ENCODE data around the gene HP. TPM values are rescaled to one million over a fixed set of nuclear protein-coding genes. Genes with fewer than 3 reads are reported as not detected.
A peak's percentile ranks its signal among the peaks of the same experiment; 100 is the strongest.

HP gene
- total and polyA plus RNA-seq, 2 of the 13 experiments (the other 11 are each of a cell fraction or from before 2014, with no cell fraction given): 387 to 524 TPM

DNA sequence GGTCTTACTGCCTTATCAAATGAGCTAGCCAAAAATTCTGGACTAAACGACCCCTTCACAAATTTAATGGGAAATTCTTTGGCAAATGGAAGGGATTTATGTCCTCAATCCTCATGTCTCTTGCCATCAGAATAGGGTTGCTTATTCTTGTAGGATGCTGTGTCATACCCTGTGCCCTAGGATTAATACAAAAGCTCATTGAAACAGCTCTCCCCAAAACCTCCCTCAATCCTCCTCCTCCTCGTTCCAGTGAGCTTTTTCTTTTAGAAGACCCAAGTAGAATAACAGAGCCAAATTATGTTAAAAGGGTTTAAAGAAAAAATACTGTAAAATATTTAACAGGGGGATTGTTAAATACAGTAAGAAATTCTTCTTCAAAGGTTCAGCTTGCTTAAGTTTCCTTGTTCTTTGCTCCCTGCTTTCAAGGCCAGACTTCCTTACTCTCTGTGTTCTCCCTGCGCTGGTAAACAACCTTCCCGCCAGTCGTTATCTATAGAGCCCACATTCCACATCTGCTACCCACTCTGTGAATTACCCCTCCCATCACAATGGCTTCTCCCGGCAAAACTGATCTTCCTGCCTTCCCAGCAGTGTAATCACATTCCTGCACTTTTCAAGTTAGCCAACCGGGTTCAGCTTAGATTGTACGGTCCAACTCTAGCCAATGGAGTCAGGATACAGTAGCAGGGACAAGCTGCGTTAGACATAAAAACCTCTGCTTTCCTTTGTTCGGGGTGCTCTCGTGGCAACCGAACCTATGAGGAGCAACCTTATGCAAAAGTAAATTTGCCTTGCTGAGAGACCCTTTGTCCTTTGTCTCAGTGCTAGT lies 18.4 kb downstream of the HP start (continued):
- TF ChIP-seq, protein P1, sequence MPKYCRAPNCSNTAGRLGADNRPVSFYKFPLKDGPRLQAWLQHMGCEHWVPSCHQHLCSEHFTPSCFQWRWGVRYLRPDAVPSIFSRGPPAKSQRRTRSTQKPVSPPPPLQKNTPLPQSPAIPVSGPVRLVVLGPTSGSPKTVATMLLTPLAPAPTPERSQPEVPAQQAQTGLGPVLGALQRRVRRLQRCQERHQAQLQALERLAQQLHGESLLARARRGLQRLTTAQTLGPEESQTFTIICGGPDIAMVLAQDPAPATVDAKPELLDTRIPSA (CRISPR knock-in tag; IDR thresholded peaks at IDR 0.05; ENCODE audit: borderline replicate concordance): no peak
- TF ChIP-seq SMYD3 (CRISPR knock-in tag; IDR thresholded peaks at IDR 0.05): 0 out of 2 replicates have a peak, but pooled peaks have one; percentile 29
- peak; percentile 76 for TF ChIP-seq GATAD1 (CRISPR knock-in tag; IDR thresholded peaks at IDR 0.05)
- TF ChIP-seq, protein P2, sequence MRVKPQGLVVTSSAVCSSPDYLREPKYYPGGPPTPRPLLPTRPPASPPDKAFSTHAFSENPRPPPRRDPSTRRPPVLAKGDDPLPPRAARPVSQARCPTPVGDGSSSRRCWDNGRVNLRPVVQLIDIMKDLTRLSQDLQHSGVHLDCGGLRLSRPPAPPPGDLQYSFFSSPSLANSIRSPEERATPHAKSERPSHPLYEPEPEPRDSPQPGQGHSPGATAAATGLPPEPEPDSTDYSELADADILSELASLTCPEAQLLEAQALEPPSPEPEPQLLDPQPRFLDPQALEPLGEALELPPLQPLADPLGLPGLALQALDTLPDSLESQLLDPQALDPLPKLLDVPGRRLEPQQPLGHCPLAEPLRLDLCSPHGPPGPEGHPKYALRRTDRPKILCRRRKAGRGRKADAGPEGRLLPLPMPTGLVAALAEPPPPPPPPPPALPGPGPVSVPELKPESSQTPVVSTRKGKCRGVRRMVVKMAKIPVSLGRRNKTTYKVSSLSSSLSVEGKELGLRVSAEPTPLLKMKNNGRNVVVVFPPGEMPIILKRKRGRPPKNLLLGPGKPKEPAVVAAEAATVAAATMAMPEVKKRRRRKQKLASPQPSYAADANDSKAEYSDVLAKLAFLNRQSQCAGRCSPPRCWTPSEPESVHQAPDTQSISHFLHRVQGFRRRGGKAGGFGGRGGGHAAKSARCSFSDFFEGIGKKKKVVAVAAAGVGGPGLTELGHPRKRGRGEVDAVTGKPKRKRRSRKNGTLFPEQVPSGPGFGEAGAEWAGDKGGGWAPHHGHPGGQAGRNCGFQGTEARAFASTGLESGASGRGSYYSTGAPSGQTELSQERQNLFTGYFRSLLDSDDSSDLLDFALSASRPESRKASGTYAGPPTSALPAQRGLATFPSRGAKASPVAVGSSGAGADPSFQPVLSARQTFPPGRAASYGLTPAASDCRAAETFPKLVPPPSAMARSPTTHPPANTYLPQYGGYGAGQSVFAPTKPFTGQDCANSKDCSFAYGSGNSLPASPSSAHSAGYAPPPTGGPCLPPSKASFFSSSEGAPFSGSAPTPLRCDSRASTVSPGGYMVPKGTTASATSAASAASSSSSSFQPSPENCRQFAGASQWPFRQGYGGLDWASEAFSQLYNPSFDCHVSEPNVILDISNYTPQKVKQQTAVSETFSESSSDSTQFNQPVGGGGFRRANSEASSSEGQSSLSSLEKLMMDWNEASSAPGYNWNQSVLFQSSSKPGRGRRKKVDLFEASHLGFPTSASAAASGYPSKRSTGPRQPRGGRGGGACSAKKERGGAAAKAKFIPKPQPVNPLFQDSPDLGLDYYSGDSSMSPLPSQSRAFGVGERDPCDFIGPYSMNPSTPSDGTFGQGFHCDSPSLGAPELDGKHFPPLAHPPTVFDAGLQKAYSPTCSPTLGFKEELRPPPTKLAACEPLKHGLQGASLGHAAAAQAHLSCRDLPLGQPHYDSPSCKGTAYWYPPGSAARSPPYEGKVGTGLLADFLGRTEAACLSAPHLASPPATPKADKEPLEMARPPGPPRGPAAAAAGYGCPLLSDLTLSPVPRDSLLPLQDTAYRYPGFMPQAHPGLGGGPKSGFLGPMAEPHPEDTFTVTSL (CRISPR knock-in tag; IDR thresholded peaks at IDR 0.05; ENCODE audit: borderline replicate concordance): peak; percentile 75; the same call in 1 of the 2 replicates
- TF ChIP-seq SIX4 (CRISPR knock-in tag; IDR thresholded peaks at IDR 0.05): 0 out of 2 replicates have a peak, but pooled peaks have one; percentile 56
- no peak for TF ChIP-seq ZNF749 (CRISPR knock-in tag; IDR thresholded peaks at IDR 0.05; ENCODE audit: borderline replicate concordance)
- no peak for TF ChIP-seq CEBPZ (IDR thresholded peaks at IDR 0.05; ENCODE audit: low read length)
- no peak for TF ChIP-seq AGO1 (IDR thresholded peaks at IDR 0.05; ENCODE audit: low read depth, low read length, poor library complexity, severe bottlenecking)
- no peak for TF ChIP-seq TBP (CRISPR knock-in tag; IDR thresholded peaks at IDR 0.05)
- TF ChIP-seq MZF1 (CRISPR knock-in tag; IDR thresholded peaks at IDR 0.05; ENCODE audit: borderline replicate concordance): no peak
- no peak for TF ChIP-seq NFATC3 (CRISPR knock-in tag; IDR thresholded peaks at IDR 0.05)
- 0 out of 2 replicates have a peak, but pooled peaks have one; percentile 14 for TF ChIP-seq ZNF430 (CRISPR knock-in tag; IDR thresholded peaks at IDR 0.05)
- TF ChIP-seq SMARCC2 (IDR thresholded peaks at IDR 0.05): no peak
- peak; percentile 47; the same call in 1 of the 2 replicates for TF ChIP-seq ZSCAN31 (CRISPR knock-in tag; IDR thresholded peaks at IDR 0.05; ENCODE audit: low read depth)
- no peak for TF ChIP-seq STAG1 (CRISPR knock-in tag; IDR thresholded peaks at IDR 0.05)

All from HepG2 (cell line).